Activated CD4-positive, alpha-beta T cell treated with anti-CD3 and anti-CD28 coated beads, Interleukin-2, amount 10 ng/mL, durations not matched to agents 24 days and 14 days (primary cell): ENCODE measurements around the gene CCDC38. TPM values are rescaled to one million over a fixed set of nuclear protein-coding genes. Genes with fewer than 3 reads are reported as not detected.
"Not testable (repeated sequence)": the region's sequence is repeated elsewhere in the genome, so short reads cannot be mapped to it uniquely, and the experiment has no call there.

ENCODE experiments used
- DNase-seq: peaks from one replicate; pipeline ENCODE4 v3.0.0; 2022
- H3K27ac Mint-ChIP-seq: one replicate; pipeline ENCODE4 v1.8.0; 2022; ENCODE audit warnings: mild to moderate bottlenecking, mixed read lengths
- H3K27me3 Mint-ChIP-seq: one replicate; pipeline ENCODE4 v1.8.0; 2022; ENCODE audit warnings: mixed read lengths
- H3K36me3 Mint-ChIP-seq: one replicate; pipeline ENCODE4 v1.8.0; 2022; ENCODE audit warnings: low read depth, mild to moderate bottlenecking, mixed read lengths
- H3K4me1 Mint-ChIP-seq: one replicate; pipeline ENCODE4 v1.8.0; 2021; ENCODE audit warnings: mixed read lengths
- H3K4me3 Mint-ChIP-seq: one replicate; pipeline ENCODE4 v1.8.0; 2022; ENCODE audit warnings: mild to moderate bottlenecking, moderate library complexity, mixed read lengths
- H3K9me3 Mint-ChIP-seq: one replicate; pipeline ENCODE4 v1.8.0; 2021; ENCODE audit warnings: mixed read lengths
- intact Hi-C: fragments of 100-400 bp; cut with micrococcal nuclease; formaldehyde crosslinking; loops from one replicate; pipeline ENCODE4 v1.15.1; 2023
- total RNA-seq: library from RNA; stranded (reverse); gene quantifications from 2 replicates; pipeline ENCODE4 v1.2.3, GENCODE V29; 2022

CCDC38 gene
- total RNA-seq, 1 donor from 2014 or later = not detected

GRCh38 chr12:95858451-95859343 is 83.7 kb downstream of the CCDC38 start, which contains the start of gene SNRPF:
TSS of gene SNRPF (plus strand) at chr12:95858952. CDS start at chr12:95859074, 122 bp downstream.
- peak; percentile 98 for DNase-seq
- Mint-ChIP-seq H3K9me3 (no peaks in the 10 kb centered on the region), H3K27ac (no peak within 1 kb of the TSS), H3K36me3 (peaks cover 33% of the 10 kb centered on the region), H3K27me3 (peaks cover 11% of the 10 kb centered on the region), H3K4me3 (peak within 1 kb of the TSS; percentile 41), H3K4me1 (peaks cover 17% of the 10 kb centered on the region)
- intact Hi-C loops = loop anchor here (1.0 to 10.0 kb wide), 9 partner anchors 84 to 1049 kb away; partner anchors contain the start of genes AMDHD1, CCDC38, ELK3 and FGD6

GRCh38 chr12:95857799-95858198 is 84.6 kb downstream of the CCDC38 start:
- Mint-ChIP-seq H3K4me3 (peak overlapping the region; percentile 41), H3K36me3 (peaks cover 25% of the 10 kb centered on the region), H3K4me1 (peaks cover 13% of the 10 kb centered on the region), H3K9me3 (no peaks in the 10 kb centered on the region), H3K27ac (no peak overlapping the region), H3K27me3 (peaks cover 13% of the 10 kb centered on the region)
- intact Hi-C loops = loop anchor here (1.0 to 10.0 kb wide), 8 partner anchors 85 to 1050 kb away; partner anchors contain the start of genes AMDHD1, CCDC38, ELK3 and FGD6
- DNase-seq = no peak

DNA sequence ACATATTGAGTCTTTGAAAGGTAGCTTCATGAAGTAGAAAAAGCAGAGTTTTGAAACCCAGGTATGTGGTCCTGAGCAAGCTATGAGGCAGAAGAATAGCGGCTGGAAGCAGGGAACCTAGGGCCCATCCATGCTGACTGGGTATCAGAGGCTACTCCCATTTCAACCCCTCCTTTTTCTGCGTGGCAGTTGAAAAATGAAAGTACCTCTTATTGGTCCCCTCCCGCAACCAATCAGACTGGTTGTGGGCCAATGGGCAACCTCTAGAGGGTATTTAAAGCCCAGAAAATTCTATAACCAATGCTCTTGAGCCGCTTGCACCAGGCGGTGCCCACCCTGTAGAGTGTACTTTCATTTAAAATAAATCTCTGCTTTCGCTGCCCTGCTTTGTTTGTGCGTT is 85.3 kb downstream of the CCDC38 start:
- intact Hi-C loops = loop anchor here (5.0 to 10.0 kb wide), 3 partner anchors 338 to 1050 kb away; partner anchors contain the start of genes ELK3, METAP2 and NEDD1
- H3K9me3 Mint-ChIP-seq = no peaks in the 10 kb centered on the region
- H3K4me1 Mint-ChIP-seq = peaks cover 12% of the 10 kb centered on the region
- H3K4me3 Mint-ChIP-seq = no peak overlapping the region
- H3K36me3 Mint-ChIP-seq = peaks cover 18% of the 10 kb centered on the region
- DNase-seq = no peak
- peaks cover 15% of the 10 kb centered on the region for H3K27me3 Mint-ChIP-seq
- H3K27ac Mint-ChIP-seq = no peak overlapping the region

DNA sequence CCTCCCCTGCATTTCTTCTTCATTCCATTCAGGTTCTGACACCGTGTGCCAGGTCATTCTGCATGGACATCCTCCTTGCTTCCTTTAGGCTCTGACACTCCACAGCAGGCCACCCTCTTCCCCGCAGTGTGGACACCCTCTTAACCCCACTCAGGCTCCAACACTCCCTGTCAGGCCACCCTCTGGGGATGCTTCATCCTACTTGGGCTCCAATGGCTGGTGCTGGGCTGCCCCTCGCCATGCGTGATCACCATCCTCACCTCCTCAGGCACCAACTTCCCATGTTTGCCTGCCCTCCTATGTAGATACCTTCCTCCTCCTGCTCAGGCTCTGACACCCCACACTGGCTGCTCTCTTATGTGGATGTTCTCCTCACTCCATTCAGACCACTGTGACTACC is 90.3 kb downstream of the CCDC38 start:
- intact Hi-C loops = loop anchor here (10.0 kb wide), 2 partner anchors 343 to 377 kb away; partner anchors contain the start of genes ELK3 and METAP2
- no peak overlapping the region for H3K27ac Mint-ChIP-seq

GRCh38 chr12:95851606-95852005 is 90.8 kb downstream of the CCDC38 start:
- intact Hi-C loops = loop anchor here (10.0 kb wide), 2 partner anchors 343 to 377 kb away; partner anchors contain the start of genes ELK3 and METAP2

More for the DNA sequence above, 90.3 kb downstream of the CCDC38 start:
- Mint-ChIP-seq H3K27me3 (peaks cover 34% of the 10 kb centered on the region), H3K4me3 (no peak overlapping the region), H3K4me1 (peaks cover 10% of the 10 kb centered on the region), H3K36me3 (no peaks in the 10 kb centered on the region), H3K9me3 (no peaks in the 10 kb centered on the region)
- DNase-seq = no peak

GRCh38 chr12:95848575-95849388 is 93.6 kb downstream of the CCDC38 start:
- intact Hi-C loops = no loop called here
- H3K4me3 Mint-ChIP-seq = no peak overlapping the region
- H3K27me3 Mint-ChIP-seq = peaks cover 38% of the 10 kb centered on the region
- peaks cover 4% of the 10 kb centered on the region for H3K4me1 Mint-ChIP-seq
- DNase-seq = no peak
- no peaks in the 10 kb centered on the region for H3K9me3 Mint-ChIP-seq
- H3K27ac Mint-ChIP-seq = no peak overlapping the region
- H3K36me3 Mint-ChIP-seq = no peaks in the 10 kb centered on the region

More at GRCh38 chr12:95851606-95852005, 90.8 kb downstream of the CCDC38 start:
- no peaks in the 10 kb centered on the region for H3K9me3 Mint-ChIP-seq
- no peak for DNase-seq
- H3K27ac Mint-ChIP-seq = no peak overlapping the region
- no peak overlapping the region for H3K4me3 Mint-ChIP-seq
- H3K27me3 Mint-ChIP-seq = peaks cover 38% of the 10 kb centered on the region
- H3K4me1 Mint-ChIP-seq = peaks cover 10% of the 10 kb centered on the region
- H3K36me3 Mint-ChIP-seq = no peaks in the 10 kb centered on the region

DNA sequence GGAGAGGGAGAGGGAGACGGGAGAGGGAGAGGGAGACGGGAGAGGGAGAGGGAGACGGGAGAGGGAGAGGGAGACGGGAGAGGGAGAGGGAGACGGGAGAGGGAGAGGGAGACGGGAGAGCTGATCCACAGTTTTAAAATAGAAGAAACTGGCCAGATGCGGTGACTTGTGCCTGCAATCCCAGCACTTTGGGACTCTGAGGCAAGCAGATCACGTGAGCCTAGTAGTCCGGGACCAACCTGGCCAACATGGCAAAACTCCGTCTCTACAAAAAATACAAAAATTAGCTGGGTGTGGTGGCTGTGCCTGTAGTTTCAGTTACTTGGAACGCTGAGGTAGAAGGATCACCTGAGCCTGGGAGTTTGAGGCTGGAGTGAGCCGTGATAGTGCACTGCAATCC is 100.0 kb downstream of the CCDC38 start:
- peaks cover 37% of the 10 kb centered on the region for H3K27me3 Mint-ChIP-seq
- intact Hi-C loops = not testable (repeated sequence)

DNA sequence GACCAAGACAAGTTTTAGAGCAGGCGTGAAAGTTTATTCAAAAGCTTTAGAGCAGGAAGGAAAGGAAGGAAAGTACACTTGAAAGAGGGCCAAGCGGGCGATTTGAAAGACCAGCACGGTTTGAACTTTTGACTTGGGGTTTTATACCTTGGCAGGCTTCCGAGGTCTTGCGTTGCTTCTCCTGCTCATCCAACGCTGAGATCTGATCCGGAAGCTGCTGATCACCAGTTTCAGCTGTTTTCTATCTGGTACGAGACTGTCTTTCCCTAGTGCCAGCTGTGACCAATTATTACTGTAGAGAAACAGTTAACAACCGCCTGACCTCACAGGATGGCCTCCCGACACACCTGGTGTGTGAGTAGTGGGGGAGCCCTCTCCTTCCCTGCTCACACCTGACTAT is 104.3 kb downstream of the CCDC38 start:
- no peak overlapping the region for H3K4me3 Mint-ChIP-seq
- H3K27me3 Mint-ChIP-seq = peaks cover 29% of the 10 kb centered on the region
- no peaks in the 10 kb centered on the region for H3K9me3 Mint-ChIP-seq
- DNase-seq = no peak
- peaks cover 2% of the 10 kb centered on the region for H3K4me1 Mint-ChIP-seq
- H3K27ac Mint-ChIP-seq = no peak overlapping the region
- intact Hi-C loops = no loop called here
- H3K36me3 Mint-ChIP-seq = no peaks in the 10 kb centered on the region

More for the DNA sequence above, 100.0 kb downstream of the CCDC38 start:
- not testable (repeated sequence) for H3K36me3 Mint-ChIP-seq, H3K4me1 Mint-ChIP-seq, H3K27ac Mint-ChIP-seq, H3K9me3 Mint-ChIP-seq, H3K4me3 Mint-ChIP-seq
- DNase-seq = peak; percentile 26

GRCh38 chr12:95837240-95838038 is 105.0 kb downstream of the CCDC38 start:
- no peak overlapping the region for H3K27ac Mint-ChIP-seq
- H3K27me3 Mint-ChIP-seq = peaks cover 26% of the 10 kb centered on the region
- intact Hi-C loops = no loop called here
- peaks cover 2% of the 10 kb centered on the region for H3K4me1 Mint-ChIP-seq
- H3K9me3 Mint-ChIP-seq = no peaks in the 10 kb centered on the region
- no peak for DNase-seq
- no peaks in the 10 kb centered on the region for H3K36me3 Mint-ChIP-seq
- no peak overlapping the region for H3K4me3 Mint-ChIP-seq

DNA sequence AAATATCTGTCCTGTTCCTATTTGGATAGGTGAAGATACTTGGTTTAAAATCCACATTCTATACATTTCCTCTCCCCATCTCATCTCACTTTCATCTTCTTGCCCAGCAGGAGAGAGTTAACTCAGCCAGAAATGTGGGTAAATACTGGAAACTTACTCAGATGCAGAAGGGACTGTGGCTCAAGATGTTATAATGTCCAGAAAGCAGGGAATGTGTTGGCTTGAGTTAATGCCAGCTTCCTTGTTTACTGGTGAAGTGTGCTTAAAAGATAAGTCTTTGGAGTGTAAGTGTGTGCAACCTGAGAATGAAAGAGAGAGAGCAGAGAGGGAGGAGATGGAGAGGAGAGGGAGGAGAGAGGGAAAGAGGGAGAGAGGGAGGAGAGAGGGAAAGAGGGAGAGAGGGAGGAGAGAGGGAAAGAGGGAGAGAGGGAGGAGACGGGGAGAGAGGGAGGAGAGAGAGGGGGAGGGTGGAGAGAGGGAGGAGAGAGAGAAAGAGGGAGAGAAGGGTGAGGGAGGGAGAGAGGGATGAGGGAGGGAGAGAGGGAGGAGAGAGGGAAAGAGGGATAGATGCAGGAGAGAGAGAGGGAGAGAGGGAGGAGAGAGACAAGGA is 105.7 kb downstream of the CCDC38 start:
- Mint-ChIP-seq H3K36me3 (no peaks in the 10 kb centered on the region), H3K27ac (no peak overlapping the region), H3K9me3 (no peaks in the 10 kb centered on the region), H3K4me3 (no peak overlapping the region), H3K4me1 (peaks cover 2% of the 10 kb centered on the region), H3K27me3 (peaks cover 26% of the 10 kb centered on the region)
- intact Hi-C loops = no loop called here
- DNase-seq = no peak

GRCh38 chr12:95836185-95836609 is 106.2 kb downstream of the CCDC38 start:
- Mint-ChIP-seq H3K4me1 (peaks cover 2% of the 10 kb centered on the region), H3K9me3 (no peaks in the 10 kb centered on the region), H3K27ac (no peak overlapping the region), H3K4me3 (no peak overlapping the region), H3K27me3 (peaks cover 27% of the 10 kb centered on the region), H3K36me3 (no peaks in the 10 kb centered on the region)
- DNase-seq = no peak
- intact Hi-C loops = no loop called here

- Mint-ChIP-seq H3K4me1 (peaks cover 2% of the 10 kb centered on the region), H3K36me3 (no peaks in the 10 kb centered on the region), H3K9me3 (no peaks in the 10 kb centered on the region), H3K4me3 (no peak overlapping the region), H3K27ac (no peak overlapping the region), H3K27me3 (peaks cover 33% of the 10 kb centered on the region)
- intact Hi-C loops = no loop called here
- DNase-seq = no peak
Measured at GRCh38 chr12:95834572-95834971, 107.8 kb downstream of the CCDC38 start.
